WERI-Rb-1 (cell line): ENCODE results near the gene DEFB129.

Source experiments
- DNase-seq: peaks from one replicate; pipeline ENCODE4 v3.0.0-alpha.2; 2020
- H3K27ac ChIP-seq: fragments of 250-450 bp; sonication (Bioruptor Pico); 2 replicates; pipeline ENCODE4 v1.5.1; 2020; ENCODE audit warnings: mild to moderate bottlenecking, moderate library complexity
- H3K27me3 ChIP-seq: fragments of 250-450 bp; sonication (Bioruptor Pico); 2 replicates; pipeline ENCODE4 v1.5.1; 2021; ENCODE audit warnings: mild to moderate bottlenecking, low read depth, moderate library complexity; ENCODE audit not compliant: insufficient read depth, severe bottlenecking
- H3K36me3 ChIP-seq: fragments of 250-450 bp; sonication (Bioruptor Pico); 2 replicates; pipeline ENCODE4 v1.5.1; 2020; ENCODE audit warnings: mild to moderate bottlenecking, moderate library complexity
- H3K4me3 ChIP-seq: 2 replicates; pipeline ENCODE4 v1.5.1; 2011; ENCODE audit warnings: low read depth, mild to moderate bottlenecking, control low read depth, low read length
- H3K9me3 ChIP-seq: fragments of 250-450 bp; sonication (Bioruptor Pico); 2 replicates; pipeline ENCODE4 v1.5.1; 2021; ENCODE audit warnings: mild to moderate bottlenecking, moderate library complexity; ENCODE audit not compliant: severe bottlenecking
- CTCF ChIP-seq: IDR thresholded peaks from 2 replicates; pipeline ENCODE4 v1.5.1; 2011; ENCODE audit warnings: low read depth, mild to moderate bottlenecking, control low read depth, inconsistent platforms, low read length

Gene DEFB129

GRCh38 chr20:276620-277495 lies 49.8 kb downstream of the DEFB129 start:
- no peaks in the 10 kb centered on the region for H3K9me3 ChIP-seq
- no peak for DNase-seq
- H3K36me3 ChIP-seq = peaks cover 49% of the 10 kb centered on the region
- H3K4me3 ChIP-seq = no peak overlapping the region
- H3K27me3 ChIP-seq = no peaks in the 10 kb centered on the region
- no peak overlapping the region for H3K27ac ChIP-seq
- TF ChIP-seq CTCF = no peak

GRCh38 chr20:277496-277781 lies 50.4 kb downstream of the DEFB129 start:
- Histone ChIP-seq H3K27me3 (no peaks in the 10 kb centered on the region), H3K4me3 (no peak overlapping the region), H3K27ac (no peak overlapping the region), H3K36me3 (peaks cover 55% of the 10 kb centered on the region), H3K9me3 (no peaks in the 10 kb centered on the region)
- TF ChIP-seq CTCF = no peak
- DNase-seq = no peak

GRCh38 chr20:278181-278580 lies 51.1 kb downstream of the DEFB129 start:
- no peaks in the 10 kb centered on the region for H3K27me3 ChIP-seq
- no peak overlapping the region for H3K27ac ChIP-seq
- H3K36me3 ChIP-seq = peaks cover 57% of the 10 kb centered on the region
- DNase-seq = no peak
- TF ChIP-seq CTCF = no peak
- no peaks in the 10 kb centered on the region for H3K9me3 ChIP-seq
- no peak overlapping the region for H3K4me3 ChIP-seq

GRCh38 chr20:278607-279571 lies 51.8 kb downstream of the DEFB129 start:
- H3K27ac ChIP-seq = no peak overlapping the region
- no peak for DNase-seq
- H3K36me3 ChIP-seq = peaks cover 63% of the 10 kb centered on the region

More at GRCh38 chr20:278607-279571, 51.8 kb downstream of the DEFB129 start:
- Histone ChIP-seq H3K27me3 (no peaks in the 10 kb centered on the region), H3K4me3 (no peak overlapping the region), H3K9me3 (no peaks in the 10 kb centered on the region)
- no peak for TF ChIP-seq CTCF
